Right lobe of liver (tissue), 6 donors: ENCODE results near the gene COX6B2. TPM values are rescaled to one million over a fixed set of nuclear protein-coding genes. Genes with fewer than 3 reads are reported as not detected.

ENCODE experiments used
- ATAC-seq, 4 donors: fragments of 200-7000 bp; cut with Tn5 transposase; one replicate each; pipeline ENCODE4 v1.9.1; 2020; ENCODE audit warnings: mild to moderate bottlenecking in 4 of 4, moderate library complexity in 4 of 4
- DNase-seq, 3 donors: peaks; one replicate each; pipeline ENCODE4 v3.0.0-alpha.2; 2020
- H3K27ac ChIP-seq, 3 donors: fragments of 200-600 bp; one replicate each; pipeline ENCODE4 v1.8.0; 2022
- H3K27me3 ChIP-seq, 2 donors: fragments of 200-600 bp; one replicate each; pipeline ENCODE4 v1.8.0; 2022
- H3K36me3 ChIP-seq, 4 donors: fragments of 200-600 bp; sonication (generic) in 1 of 4; one replicate each; pipeline versions ENCODE4 v1.5.1 to v1.8.0; 2017 to 2022; ENCODE audit warnings: control low read depth in 1 of 4
- H3K4me1 ChIP-seq, 4 donors: fragments of 200-600 bp; sonication (generic) in 1 of 4; one replicate each; pipeline versions ENCODE4 v1.5.1 to v1.8.0; 2017 to 2022; ENCODE audit warnings: control low read depth in 1 of 4
- H3K4me3 ChIP-seq, 3 donors: fragments of 200-600 bp; one replicate each; pipeline ENCODE4 v1.8.0; 2022
- H3K9me3 ChIP-seq, 4 donors: fragments of 200-600 bp; sonication (generic) in 1 of 4; one replicate each; pipeline versions ENCODE4 v1.5.1 to v1.8.0; 2017 to 2022; ENCODE audit warnings: control low read depth in 1 of 4
- CTCF ChIP-seq, 4 donors: fragments of 200-600 bp in 3 of 4; fragments of 450-650 bp in 1 of 4; IDR thresholded peaks; one replicate each; pipeline versions ENCODE4 v1.5.1 to v1.8.0; 2016 to 2022; ENCODE audit warnings: antibody characterized with exemption in 4 of 4, mild to moderate bottlenecking in 2 of 4
- POLR2A ChIP-seq: fragments of 450-650 bp; IDR thresholded peaks from one replicate; pipeline ENCODE4 v1.6.1; 2017; ENCODE audit warnings: antibody characterized with exemption, mild to moderate bottlenecking
- WGBS: methylation state at CpG from one replicate; pipeline ENCODE4 v1.1.6; 2018; ENCODE audit warnings: low coverage, low lambda C conversion rate; ENCODE audit not compliant: insufficient coverage; ENCODE audit errors: missing lambda C conversion rate; 5-methylcytosine and 5-hydroxymethylcytosine counted together
- intact Hi-C, 2 donors: fragments of 100-400 bp; cut with DNase I; formaldehyde crosslinking; loops; one replicate each; pipeline versions ENCODE4 v1.11.2 to v1.14.1; 2022
- total RNA-seq, 6 experiments: library from RNA; depleted of rRNA in 2 of 6; stranded (reverse); fragments of >200 nt in 2 of 6; fragmentation: NEBNext Ultra II Directional in 3 of 6; extraction: Animal tissue kit (Norgen Biotek cat#: 25700) in 3 of 6; gene quantifications; one replicate each; pipeline versions ENCODE4 v1.1.0 to v1.2.4, GENCODE V29; 2016 to 2023
- donor health status: DM: no; HTN: yes; CAD: no.
- donor health status: DM: no; HTN: no; CAD: no.
- donor health status: DM: no; HTN: no; CAD: no.
- donor health status: DM: no; HTN: yes; CAD: no.
- donor health status: DM: no; HTN: yes; CAD: no.

COX6B2 gene
- total RNA-seq, 6 experiments from 2014 or later = not detected

DNA sequence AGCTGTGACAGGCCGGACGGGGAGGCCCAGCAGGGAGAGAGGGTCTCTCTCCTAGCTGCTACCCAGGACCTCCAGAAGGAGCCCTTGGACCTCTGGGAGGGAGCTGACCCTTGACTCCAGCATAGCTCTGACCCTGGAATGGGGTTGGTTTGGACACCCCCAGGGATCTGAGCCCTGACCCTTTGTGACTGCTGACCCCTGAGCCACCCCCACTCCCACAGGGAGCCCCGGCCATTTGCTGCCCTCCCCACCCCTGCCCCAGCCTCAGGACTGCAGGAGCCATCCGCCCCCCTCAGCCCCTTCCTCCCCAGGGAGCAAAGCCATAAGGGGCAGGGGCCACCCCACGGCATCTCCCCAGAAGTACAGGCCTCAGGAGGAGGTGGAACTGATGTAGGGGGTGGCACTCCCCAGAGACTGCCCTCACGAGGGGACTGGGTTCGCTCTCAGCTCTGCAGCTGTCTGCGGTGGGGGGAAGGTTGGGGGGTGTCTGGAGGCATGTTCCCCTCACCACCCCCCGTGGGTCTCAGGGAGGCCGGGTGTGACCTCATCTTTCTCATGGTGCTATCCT lies 7.0 kb downstream of the COX6B2 start:
- Histone ChIP-seq H3K36me3 (no peaks in the 10 kb centered on the region), H3K27me3 (no peaks in the 10 kb centered on the region), H3K4me3 (no peak overlapping the region), H3K4me1 (no peaks in the 10 kb centered on the region), H3K9me3 (no peaks in the 10 kb centered on the region), H3K27ac (no peak overlapping the region)
- intact Hi-C loops = no loop called here
- TF ChIP-seq POLR2A (no peak), CTCF (IDR thresholded peaks at IDR 0.05) (no peak)
- no CpG with 5 or more reads among the region's 10 CpGs for WGBS
- ATAC-seq (no peak), DNase-seq (no peak)

- WGBS = 90% methylated on average over 8 of the region's 41 CpGs
- Histone ChIP-seq H3K4me1 (no peaks in the 10 kb centered on the region), H3K36me3 (no peaks in the 10 kb centered on the region), H3K9me3 (no peaks in the 10 kb centered on the region), H3K27me3 (no peaks in the 10 kb centered on the region), H3K27ac (no peak overlapping the region), H3K4me3 (no peak overlapping the region)
- no peak for ATAC-seq
- DNase-seq = peak in 1 of 3 donors; percentile 12
- TF ChIP-seq CTCF (IDR thresholded peaks at IDR 0.05) = no peak
- TF ChIP-seq POLR2A = no peak
- intact Hi-C loops = no loop called here
These were observed 7.6 kb downstream of the COX6B2 start for GRCh38 chr19:55346725-55347441.

- ATAC-seq (peak in 2 of 4 donors; percentile 5 to 46), DNase-seq (peak in 1 of 3 donors; percentile 62)
- intact Hi-C loops = no loop called here
- Histone ChIP-seq H3K4me1 (no peaks in the 10 kb centered on the region), H3K4me3 (no peak overlapping the region), H3K27ac (no peak overlapping the region), H3K9me3 (no peaks in the 10 kb centered on the region), H3K27me3 (no peaks in the 10 kb centered on the region), H3K36me3 (no peaks in the 10 kb centered on the region)
- TF ChIP-seq POLR2A = no peak
- TF ChIP-seq CTCF (IDR thresholded peaks at IDR 0.05) = no peak
- WGBS = 96% methylated on average over 5 of the region's 43 CpGs
These were observed 8.4 kb downstream of the COX6B2 start for GRCh38 chr19:55345818-55346724.

- Histone ChIP-seq H3K27me3 (no peaks in the 10 kb centered on the region), H3K4me3 (no peak overlapping the region), H3K36me3 (no peaks in the 10 kb centered on the region), H3K9me3 (no peaks in the 10 kb centered on the region), H3K27ac (no peak overlapping the region), H3K4me1 (peaks cover 0 to 6% (median under 1%) of the 10 kb centered on the region in 4 donors)
- ATAC-seq (no peak), DNase-seq (peak in 1 of 3 donors; percentile 11)
- 53% methylated on average over 3 of the region's 22 CpGs for WGBS
- intact Hi-C loops = no loop called here
- TF ChIP-seq POLR2A (no peak), CTCF (IDR thresholded peaks at IDR 0.05) (no peak)
These were observed 9.3 kb downstream of the COX6B2 start for GRCh38 chr19:55345101-55345817.
